Mucosa of rectum (tissue), 2 donors: Measurements from ENCODE around the gene PRAME.
"Not testable (repeated sequence)": the region's sequence is repeated elsewhere in the genome, so short reads cannot be mapped to it uniquely, and the experiment has no call there.

Source experiments
- H3K27ac ChIP-seq, 2 donors: one replicate each; pipeline ENCODE4 v1.7.0; 2013; ENCODE audit warnings: inconsistent platforms in 2 of 2, low read depth in 2 of 2, low read length in 2 of 2
- H3K27me3 ChIP-seq, 2 donors: one replicate each; pipeline ENCODE4 v1.7.0; 2013; ENCODE audit warnings: low read length in 2 of 2; ENCODE audit not compliant: control insufficient read depth in 2 of 2, insufficient read depth in 2 of 2
- H3K36me3 ChIP-seq, 2 donors: one replicate each; pipeline ENCODE4 v1.7.0; 2013; ENCODE audit warnings: low read length in 2 of 2; ENCODE audit not compliant: control insufficient read depth in 2 of 2, insufficient read depth in 2 of 2
- H3K4me1 ChIP-seq, 2 donors: one replicate each; pipeline ENCODE4 v1.7.0; 2013; ENCODE audit warnings: low read length in 2 of 2, mild to moderate bottlenecking in 1 of 2; ENCODE audit not compliant: control insufficient read depth in 2 of 2, insufficient read depth in 2 of 2
- H3K4me3 ChIP-seq, 2 donors: one replicate each; pipeline ENCODE4 v1.7.0; 2013; ENCODE audit warnings: low read length in 2 of 2
- H3K9ac ChIP-seq, 2 donors: one replicate each; pipeline ENCODE4 v1.7.0; 2013; ENCODE audit warnings: low read length in 2 of 2, low read depth in 1 of 2, mild to moderate bottlenecking in 1 of 2
- H3K9me3 ChIP-seq, 2 donors: one replicate each; pipeline ENCODE4 v1.7.0; 2013; ENCODE audit warnings: low read length in 2 of 2; ENCODE audit not compliant: control insufficient read depth in 2 of 2
- donor health status: healthy.
- donor health status: Normal muscosa, but diverticular disease.

Gene PRAME

DNA sequence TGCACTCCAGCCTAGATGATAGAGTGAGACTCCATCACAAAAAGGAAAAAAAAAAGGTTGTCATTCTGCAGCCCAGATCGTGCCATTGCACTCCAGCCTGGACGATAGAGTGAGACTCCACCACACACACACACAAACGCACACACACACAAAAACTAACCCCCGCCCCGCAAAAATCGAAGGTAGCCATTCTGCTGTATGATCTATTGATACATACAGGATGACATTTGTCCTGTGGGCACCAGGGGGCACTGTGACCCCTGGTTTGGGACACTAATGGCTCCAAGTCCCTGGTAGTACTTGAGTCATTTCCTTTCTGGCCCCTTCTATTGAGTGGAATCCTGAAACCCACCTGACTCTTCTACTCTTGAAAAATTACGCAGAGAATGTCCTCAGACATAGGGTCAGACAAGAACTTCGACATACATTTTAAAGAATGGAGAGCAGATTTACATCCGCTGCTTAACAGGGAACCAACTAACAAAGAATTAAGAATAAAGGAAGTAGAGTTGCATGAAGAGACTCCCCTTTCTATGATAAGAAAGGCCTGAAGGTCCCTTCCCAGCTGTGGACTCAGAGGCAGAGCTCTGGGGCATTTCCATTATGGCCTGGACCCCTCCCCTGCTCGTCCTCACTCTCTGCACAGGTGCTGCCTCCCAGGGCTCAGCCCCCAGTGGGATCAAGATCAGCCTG is 35.0 kb upstream of the PRAME start:
- no peak overlapping the region for H3K4me3 ChIP-seq
- H3K27ac ChIP-seq: no peak overlapping the region
- H3K4me1 ChIP-seq: no peaks in the 10 kb centered on the region
- H3K9ac ChIP-seq: no peak overlapping the region
- no peaks in the 10 kb centered on the region for H3K36me3 ChIP-seq
- peaks cover 0 to 3% of the 10 kb centered on the region in 2 donors for H3K27me3 ChIP-seq
- H3K9me3 ChIP-seq: no peaks in the 10 kb centered on the region

DNA sequence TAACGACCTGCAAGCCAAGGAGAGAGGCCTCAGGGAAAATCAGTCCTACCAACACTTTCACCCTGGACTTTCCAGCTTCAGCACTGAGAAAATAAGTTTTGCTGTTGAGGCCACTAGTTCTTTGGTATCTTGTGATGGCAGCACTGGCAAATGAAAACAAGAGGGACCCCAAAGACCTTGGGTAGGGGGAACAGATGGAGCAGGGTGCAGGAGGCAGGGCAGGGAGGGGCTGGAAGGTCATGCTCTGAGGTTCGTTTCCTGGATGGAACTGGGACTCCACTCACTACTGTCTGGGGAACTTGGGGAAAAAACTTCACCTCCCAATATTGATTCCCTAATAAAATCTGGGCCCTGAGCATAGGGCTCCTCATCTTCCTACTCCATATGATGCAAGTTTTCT is 34.2 kb upstream of the PRAME start:
- Histone ChIP-seq H3K36me3 (no peaks in the 10 kb centered on the region), H3K4me1 (no peaks in the 10 kb centered on the region), H3K4me3 (no peak overlapping the region), H3K9me3 (no peaks in the 10 kb centered on the region), H3K27me3 (peaks cover 0 to 3% of the 10 kb centered on the region in 2 donors), H3K9ac (no peak overlapping the region), H3K27ac (no peak overlapping the region)

DNA sequence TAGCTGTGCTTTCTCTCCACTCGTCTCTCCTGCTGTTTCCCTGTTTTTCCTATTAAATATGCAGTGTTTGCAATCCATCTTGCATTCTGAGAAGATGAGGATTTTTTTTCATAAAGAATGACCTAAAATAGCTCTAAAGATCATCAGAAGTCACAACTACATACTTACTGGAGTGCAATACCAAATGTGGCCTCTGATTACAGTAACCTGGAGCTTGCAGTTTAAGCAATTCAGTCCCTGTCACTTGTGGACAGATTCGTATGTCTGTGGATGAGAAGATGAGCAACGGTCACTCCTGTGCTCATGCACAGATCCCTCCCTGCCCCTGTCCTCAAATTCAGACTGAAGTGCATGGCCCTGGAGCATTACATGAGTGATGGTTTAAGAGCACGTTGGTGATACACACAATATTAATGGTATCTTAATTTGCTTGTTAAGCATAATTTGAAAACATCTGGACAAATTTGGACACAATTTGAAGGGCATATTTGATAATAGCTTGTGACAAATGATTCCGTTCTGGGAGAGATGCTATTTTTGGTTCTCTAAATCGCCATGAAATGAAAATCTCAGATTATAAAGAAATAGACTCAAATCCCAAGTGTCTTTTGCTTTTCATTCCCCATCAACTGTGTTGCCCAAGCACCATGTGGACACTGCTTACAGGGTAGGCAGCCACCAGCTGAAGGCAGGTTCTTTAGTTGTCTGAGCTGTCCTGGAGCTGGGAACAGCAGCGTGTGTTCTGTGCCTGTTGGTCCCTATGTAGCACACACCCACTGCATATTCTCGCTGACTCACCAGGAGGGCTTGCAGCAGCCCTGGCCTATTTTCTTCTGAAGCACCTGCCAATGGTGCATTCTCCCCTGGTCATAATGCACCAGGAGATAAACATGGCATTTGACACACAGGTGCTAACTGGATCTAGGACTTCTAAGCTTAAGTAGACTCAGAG is 32.6 kb upstream of the PRAME start:
- Histone ChIP-seq H3K4me1 (no peaks in the 10 kb centered on the region), H3K27me3 (peaks cover 0 to 3% of the 10 kb centered on the region in 2 donors), H3K36me3 (no peaks in the 10 kb centered on the region), H3K9ac (no peak overlapping the region), H3K9me3 (no peaks in the 10 kb centered on the region), H3K27ac (no peak overlapping the region), H3K4me3 (no peak overlapping the region)

DNA sequence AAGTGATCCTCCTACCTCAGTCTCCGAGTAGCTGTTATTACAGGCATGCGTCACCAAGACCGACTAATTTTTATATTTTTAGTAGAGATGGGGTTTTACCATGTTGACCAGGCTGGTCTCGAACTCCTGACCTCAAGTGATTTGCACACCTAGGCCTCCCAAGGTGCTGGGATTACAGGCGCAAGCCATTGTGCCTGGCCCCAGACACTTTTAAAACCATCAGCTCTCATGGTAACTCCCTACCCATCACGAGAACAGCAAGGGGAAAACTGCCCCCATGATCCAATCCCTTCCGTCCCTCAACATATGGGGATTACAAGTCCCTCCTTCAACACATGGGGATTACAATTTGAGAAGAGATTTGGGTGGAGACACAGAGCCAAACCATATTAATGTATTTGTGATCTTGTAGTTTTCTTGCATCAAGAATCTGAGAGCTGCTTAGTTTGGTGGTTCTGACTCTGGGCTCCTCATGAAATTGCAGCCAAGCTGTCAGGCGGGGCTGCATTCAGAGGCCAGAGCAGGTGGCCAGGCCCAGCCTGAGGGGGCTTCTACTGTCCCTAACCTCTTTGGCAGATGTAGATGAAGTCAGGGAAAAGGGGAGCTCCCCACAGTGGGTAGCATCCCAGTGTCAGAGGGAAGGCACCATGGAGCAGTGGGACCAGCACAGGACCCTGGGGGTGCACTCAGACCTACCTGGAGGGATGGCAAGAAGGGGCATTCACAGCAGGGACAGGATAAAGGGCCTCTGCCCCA is 31.2 kb upstream of the PRAME start:
- Histone ChIP-seq H3K27ac (no peak overlapping the region), H3K4me3 (no peak overlapping the region), H3K9ac (no peak overlapping the region), H3K27me3 (peaks cover 0 to 3% of the 10 kb centered on the region in 2 donors), H3K36me3 (no peaks in the 10 kb centered on the region), H3K9me3 (no peaks in the 10 kb centered on the region), H3K4me1 (no peaks in the 10 kb centered on the region)

DNA sequence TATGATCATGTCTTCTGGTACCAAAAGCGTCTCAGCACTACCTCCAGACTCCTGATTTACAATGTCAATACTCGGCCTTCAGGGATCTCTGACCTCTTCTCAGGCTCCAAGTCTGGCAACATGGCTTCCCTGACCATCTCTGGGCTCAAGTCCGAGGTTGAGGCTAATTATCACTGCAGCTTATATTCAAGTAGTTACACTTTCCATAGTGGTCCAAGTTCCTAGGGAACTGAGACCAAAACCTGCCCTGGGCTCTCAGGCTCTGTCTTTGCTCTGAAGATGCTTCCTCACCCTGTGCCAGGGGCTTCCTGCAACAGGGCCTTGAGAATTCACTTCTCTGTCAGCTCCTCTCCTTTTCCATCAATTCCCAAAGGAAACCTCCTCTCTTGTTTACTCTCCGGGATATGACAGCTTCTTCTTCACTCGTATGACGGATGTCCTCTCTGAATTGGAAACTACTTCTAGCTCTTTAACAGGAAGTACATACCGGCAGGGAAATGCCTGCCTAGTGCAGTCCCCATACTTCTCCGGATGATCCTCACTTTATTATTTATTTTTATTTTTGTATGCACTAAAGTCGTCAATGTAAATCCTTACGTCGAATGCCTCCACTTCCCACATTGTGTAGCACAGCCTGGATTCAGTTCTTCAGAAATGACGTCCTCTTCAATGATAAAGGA is 29.6 kb upstream of the PRAME start:
- Histone ChIP-seq H3K36me3 (no peaks in the 10 kb centered on the region), H3K4me3 (no peak overlapping the region), H3K27me3 (no peaks in the 10 kb centered on the region), H3K9me3 (no peaks in the 10 kb centered on the region), H3K27ac (no peak overlapping the region), H3K9ac (no peak overlapping the region), H3K4me1 (no peaks in the 10 kb centered on the region)

DNA sequence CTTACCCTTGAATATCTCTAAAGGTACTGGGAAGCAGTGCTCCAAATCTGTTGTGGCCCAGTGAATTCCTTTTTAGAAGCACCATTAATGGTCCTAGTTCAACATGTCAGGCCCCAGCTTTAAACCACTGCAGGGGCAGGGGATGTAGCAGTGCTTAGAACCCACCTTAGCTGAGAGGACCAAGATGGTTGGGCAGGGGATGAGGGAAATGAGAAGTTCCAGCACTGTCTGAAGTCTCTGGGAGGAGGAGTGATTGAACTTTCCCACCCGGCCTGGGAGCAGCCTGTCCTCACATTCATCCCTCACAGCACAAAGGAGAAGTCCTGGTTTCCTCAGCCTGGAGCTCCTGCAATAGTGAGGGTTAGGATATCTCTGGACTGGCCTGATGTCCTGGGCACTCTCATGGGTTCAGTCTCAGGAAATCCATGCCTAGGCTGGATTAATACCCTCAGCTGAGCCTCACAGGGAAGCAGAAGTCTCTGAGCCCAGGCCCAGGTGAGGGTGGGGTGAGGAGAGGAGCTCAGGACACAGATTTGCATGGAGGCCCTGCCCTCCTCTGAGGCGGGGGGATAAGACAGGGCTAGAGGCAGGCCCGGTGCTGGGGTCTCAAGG is 28.6 kb upstream of the PRAME start:
- H3K27me3 ChIP-seq: no peaks in the 10 kb centered on the region

DNA sequence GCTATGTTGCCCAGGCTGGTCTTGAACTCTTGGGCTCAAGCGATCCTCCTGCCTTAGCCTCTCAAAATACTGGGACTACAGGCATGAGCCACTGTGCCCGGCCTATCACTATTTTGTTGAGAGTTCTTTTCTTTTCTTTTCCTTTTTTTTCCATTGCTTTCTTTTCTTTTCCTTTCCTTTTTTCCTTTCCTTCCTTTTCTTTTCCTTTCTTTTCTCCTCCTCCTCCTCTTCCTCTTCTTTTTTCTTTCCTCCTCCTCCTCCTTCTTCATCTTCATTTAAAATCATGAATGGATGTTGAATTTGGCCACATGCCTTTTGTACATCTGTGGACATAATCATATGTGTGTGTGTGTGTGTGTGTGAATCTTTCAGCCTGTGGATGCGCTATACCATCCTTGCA is 25.7 kb upstream of the PRAME start:
- Histone ChIP-seq H3K9me3 (no peaks in the 10 kb centered on the region), H3K27ac (no peak overlapping the region), H3K36me3 (no peaks in the 10 kb centered on the region), H3K4me1 (no peaks in the 10 kb centered on the region), H3K4me3 (no peak overlapping the region), H3K9ac (no peak overlapping the region), H3K27me3 (no peaks in the 10 kb centered on the region)

More for the DNA sequence above, 28.6 kb upstream of the PRAME start:
- Histone ChIP-seq H3K9ac (no peak overlapping the region), H3K36me3 (no peaks in the 10 kb centered on the region), H3K9me3 (no peaks in the 10 kb centered on the region), H3K4me3 (no peak overlapping the region), H3K4me1 (no peaks in the 10 kb centered on the region), H3K27ac (no peak overlapping the region)

DNA sequence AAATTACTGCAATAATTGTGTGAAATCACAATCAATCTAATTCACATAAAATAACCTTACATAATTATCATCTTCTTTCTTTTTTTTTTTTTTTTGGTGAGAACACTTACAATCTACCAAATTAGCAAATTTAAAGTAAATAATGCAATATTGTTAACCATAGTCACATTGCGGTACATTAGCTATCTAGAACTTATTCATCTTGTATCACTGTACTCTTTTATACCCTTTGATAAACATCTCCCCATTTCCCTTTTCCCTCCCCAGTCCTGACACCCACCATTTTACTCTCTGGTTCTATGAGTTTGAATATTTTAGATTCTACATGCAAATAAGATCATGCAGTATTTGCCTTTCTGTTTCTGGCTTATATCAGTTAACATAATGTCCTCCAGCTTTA is 24.0 kb upstream of the PRAME start:
- no peaks in the 10 kb centered on the region for H3K36me3 ChIP-seq
- no peaks in the 10 kb centered on the region for H3K9me3 ChIP-seq
- H3K4me3 ChIP-seq: no peak overlapping the region
- no peak overlapping the region for H3K27ac ChIP-seq
- H3K27me3 ChIP-seq: no peaks in the 10 kb centered on the region
- no peak overlapping the region for H3K9ac ChIP-seq
- H3K4me1 ChIP-seq: no peaks in the 10 kb centered on the region

DNA sequence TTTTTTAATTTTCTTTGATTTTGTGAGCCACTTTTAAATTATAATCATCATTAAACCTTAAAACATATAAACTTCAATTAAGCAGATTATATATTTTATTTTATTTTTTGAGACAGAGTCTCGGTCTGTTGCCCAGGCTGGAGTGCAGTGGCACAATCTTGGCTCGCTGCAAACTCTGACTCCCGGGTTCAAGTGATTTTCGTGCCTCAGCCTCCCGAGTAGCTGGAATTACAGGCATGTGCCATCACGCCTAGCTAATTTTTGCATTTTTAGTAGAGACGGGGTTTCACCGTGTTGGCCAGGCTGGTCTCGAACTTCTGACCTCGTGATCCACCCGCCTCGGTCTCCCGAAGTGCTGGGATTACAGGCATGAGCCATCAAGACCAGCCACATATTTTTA is 22.5 kb upstream of the PRAME start:
- H3K27ac ChIP-seq, H3K27me3 ChIP-seq, H3K4me3 ChIP-seq, H3K9me3 ChIP-seq, H3K9ac ChIP-seq, H3K36me3 ChIP-seq, H3K4me1 ChIP-seq: not testable (repeated sequence)
